ENCODE data around the gene IGSF6.
"Not testable (repeated sequence)": the region's sequence is repeated elsewhere in the genome, so short reads cannot be mapped to it uniquely, and the experiment has no call there.

DNA sequence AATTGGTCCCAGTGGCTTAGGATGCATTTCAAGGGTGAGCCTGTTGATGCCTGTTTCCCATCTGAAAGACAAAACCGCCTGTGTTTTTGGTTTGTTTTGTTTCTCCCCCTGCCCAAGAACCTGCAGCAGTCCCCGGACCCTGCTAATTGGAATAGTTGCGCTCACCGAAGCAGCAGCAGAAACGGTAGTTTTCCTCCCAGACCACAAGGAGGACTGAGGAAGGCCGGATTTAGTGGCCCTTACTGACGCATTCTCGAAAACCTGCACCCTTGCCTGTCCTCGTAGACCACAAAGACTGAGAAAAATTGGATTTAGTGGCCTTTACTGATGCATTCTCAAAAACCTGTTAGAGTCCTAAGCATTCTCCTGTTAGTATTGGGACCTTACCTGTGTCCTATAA, 16.7 kb downstream of the IGSF6 start:
- TF ChIP-seq, protein P1, sequence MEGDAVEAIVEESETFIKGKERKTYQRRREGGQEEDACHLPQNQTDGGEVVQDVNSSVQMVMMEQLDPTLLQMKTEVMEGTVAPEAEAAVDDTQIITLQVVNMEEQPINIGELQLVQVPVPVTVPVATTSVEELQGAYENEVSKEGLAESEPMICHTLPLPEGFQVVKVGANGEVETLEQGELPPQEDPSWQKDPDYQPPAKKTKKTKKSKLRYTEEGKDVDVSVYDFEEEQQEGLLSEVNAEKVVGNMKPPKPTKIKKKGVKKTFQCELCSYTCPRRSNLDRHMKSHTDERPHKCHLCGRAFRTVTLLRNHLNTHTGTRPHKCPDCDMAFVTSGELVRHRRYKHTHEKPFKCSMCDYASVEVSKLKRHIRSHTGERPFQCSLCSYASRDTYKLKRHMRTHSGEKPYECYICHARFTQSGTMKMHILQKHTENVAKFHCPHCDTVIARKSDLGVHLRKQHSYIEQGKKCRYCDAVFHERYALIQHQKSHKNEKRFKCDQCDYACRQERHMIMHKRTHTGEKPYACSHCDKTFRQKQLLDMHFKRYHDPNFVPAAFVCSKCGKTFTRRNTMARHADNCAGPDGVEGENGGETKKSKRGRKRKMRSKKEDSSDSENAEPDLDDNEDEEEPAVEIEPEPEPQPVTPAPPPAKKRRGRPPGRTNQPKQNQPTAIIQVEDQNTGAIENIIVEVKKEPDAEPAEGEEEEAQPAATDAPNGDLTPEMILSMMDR (IDR thresholded peaks at IDR 0.05), result not testable (repeated sequence)
- TF ChIP-seq POLR2A (IDR thresholded peaks at IDR 0.05), result not testable (repeated sequence)

Measured in Peyer's patch (tissue), 4 donors.